Measurements from ENCODE around the gene PLET1.
A peak's percentile ranks its signal among the peaks of the same experiment; 100 is the strongest.

The PLET1 gene, protein sequence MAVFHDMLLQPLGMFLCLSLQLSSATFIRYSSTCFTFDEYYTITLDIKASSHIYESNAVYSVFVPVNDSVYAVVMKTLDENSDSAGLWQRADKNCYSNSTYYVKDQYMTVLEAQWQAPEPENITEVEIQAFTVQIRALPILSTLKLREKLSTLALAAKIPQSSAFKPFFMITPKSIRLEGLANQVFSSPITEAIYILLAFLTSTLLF

DNA sequence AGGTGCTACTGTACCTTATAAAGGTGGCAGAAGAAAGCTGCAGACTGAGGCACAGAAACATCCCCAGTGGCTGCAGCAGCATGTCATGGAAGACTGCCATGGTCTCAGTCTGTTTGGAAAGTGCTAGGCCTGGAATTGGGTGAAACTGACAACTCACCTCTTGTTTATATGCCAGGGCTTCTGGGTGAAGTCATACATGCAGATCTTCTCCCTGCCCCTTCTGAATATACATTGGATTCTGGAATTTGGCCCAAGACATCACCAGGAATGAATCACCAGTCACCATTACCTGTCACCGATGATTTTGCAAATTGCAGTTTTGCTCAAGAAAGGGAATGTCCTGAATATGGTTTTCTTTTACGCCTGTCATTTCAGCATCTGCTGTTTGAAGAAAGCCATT is at the start of gene PLET1:
TSS of gene PLET1 (minus strand) at position 371 of the 400 bp plus-strand sequence. CDS start at position 100, 271 bp downstream.
- DNase-seq (ENCODE audit: low read depth, low spot score) = no peak
- no peak within 1 kb of the TSS for H3K27ac ChIP-seq

DNA sequence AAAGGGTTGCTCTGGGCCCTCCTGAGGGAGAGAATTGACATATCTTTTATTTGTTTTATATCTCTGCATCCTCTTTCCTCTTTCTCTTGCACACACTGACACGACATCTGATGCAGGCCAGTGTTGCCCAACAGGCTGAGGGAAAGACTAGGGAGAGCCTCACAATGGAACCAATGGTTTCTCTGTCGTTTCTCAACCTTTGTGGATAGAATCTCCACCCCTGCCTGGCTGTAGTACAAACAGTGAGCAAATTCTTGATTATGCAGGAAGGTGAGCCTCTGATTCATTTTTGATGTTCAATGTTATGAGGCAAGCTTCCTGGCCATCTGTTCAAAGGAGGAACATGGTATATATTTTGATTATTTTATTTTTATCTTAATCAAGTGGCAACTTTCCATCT is 49.8 kb upstream of the PLET1 start:
- peak; percentile 85 for DNase-seq (ENCODE audit: low read depth, low spot score)
- peak overlapping the region; percentile 65 for H3K27ac ChIP-seq

DNA sequence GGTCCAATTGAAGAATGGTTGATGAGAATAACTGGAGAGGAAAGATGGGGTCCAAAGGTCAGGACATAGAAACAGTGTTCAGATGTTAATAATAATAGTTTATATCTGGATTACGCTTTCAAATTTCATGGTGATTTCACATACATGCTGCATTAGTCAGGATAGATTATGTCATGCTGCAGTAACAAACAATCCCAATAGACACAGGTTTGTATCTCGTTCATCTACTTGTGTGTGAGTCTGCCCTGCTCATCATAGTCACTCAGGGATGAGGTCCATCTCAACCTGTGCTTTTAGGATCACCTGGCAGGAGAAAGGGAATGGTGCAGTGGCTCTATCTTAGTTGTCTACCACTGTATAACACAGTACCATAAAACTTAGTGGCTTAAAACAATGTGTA is 48.0 kb upstream of the PLET1 start:
- no peak overlapping the region for H3K27ac ChIP-seq
- no peak for DNase-seq (ENCODE audit: low read depth, low spot score)

DNA sequence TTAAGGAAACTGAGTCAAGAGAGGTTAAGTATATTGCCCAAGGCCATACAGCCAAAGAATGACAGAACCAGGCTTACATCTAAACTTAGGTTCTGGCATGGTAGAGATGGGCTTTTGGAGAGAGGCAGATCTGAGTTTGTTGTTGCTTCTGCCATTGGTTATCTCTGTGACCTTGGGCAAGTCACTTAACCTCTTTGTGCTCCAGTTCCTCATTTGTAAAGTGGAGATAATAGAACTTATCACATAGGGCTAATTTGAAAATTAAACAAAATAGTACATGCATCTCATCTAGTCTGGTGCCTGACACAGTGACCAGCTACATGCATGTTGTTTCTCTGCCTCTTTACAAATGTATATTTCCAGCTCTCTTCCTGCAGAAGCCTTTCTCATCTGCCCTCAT is 47.0 kb upstream of the PLET1 start:
- DNase-seq (ENCODE audit: low read depth, low spot score) = no peak
- no peak overlapping the region for H3K27ac ChIP-seq

DNA sequence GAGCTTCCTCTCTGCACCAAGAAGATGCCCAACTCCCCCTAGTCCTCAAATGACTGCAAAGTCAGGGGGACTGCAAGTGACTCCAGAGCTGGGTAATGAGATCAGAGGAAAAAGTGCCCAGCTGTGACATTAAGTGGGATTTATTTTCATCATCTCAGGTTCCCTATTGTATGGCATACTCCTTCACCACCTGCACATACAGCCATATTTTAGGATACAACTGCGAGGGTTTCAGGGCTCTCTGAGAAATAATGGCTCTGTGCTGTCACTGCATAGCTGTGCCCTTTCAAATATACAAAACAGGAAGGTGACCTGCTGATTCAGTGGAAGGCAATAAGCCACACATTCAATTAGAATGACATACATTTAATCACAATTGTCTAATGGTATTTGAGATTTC is 45.6 kb upstream of the PLET1 start:
- no peak for DNase-seq (ENCODE audit: low read depth, low spot score)
- H3K27ac ChIP-seq = no peak overlapping the region

- no peak for DNase-seq (ENCODE audit: low read depth, low spot score)
- H3K27ac ChIP-seq = no peak overlapping the region
Observed at GRCh38 chr11:112304914-112305313, 44.3 kb upstream of the PLET1 start.

GRCh38 chr11:112303616-112304015 is 43.0 kb upstream of the PLET1 start:
- no peak for DNase-seq (ENCODE audit: low read depth, low spot score)
- no peak overlapping the region for H3K27ac ChIP-seq

- no peak overlapping the region for H3K27ac ChIP-seq
- no peak for DNase-seq (ENCODE audit: low read depth, low spot score)
Observed at GRCh38 chr11:112302226-112302868, 41.7 kb upstream of the PLET1 start.

- H3K27ac ChIP-seq = no peak overlapping the region
- no peak for DNase-seq (ENCODE audit: low read depth, low spot score)
Observed at GRCh38 chr11:112300094-112300786, 39.6 kb upstream of the PLET1 start.

GRCh38 chr11:112298535-112298934 is 37.9 kb upstream of the PLET1 start:
- H3K27ac ChIP-seq = no peak overlapping the region
- no peak for DNase-seq (ENCODE audit: low read depth, low spot score)

DNA sequence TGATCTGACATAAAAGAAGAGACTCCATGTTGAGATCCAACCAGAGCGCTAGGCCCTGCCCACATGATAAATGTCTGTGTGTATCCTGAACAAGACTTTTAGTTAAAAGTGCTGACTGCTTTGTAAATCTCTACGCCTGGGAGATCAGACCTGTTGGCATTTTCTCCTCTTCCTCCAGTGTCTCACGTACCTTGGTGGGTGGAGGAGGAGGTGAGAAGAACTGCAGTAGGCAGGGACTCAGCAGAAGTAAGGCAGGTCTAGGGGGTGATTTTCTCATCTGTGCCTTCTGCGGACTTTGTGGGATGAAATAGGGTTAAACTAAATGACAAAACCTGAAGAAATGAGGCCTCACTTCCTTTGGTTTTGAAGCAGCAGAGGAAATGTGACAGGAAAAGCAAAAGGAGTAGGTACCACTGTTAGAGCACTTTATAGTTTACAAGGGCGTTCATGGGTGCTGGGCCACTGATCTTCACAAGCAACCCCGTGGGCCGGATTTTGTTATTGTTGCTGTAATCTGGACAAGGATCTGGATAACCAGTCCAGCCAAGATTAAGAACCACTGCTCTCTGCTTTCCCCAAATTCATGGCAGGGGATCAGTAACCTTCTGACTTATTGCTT is 36.7 kb upstream of the PLET1 start:
- H3K27ac ChIP-seq = no peak overlapping the region
- DNase-seq (ENCODE audit: low read depth, low spot score) = no peak

- no peak for DNase-seq (ENCODE audit: low read depth, low spot score)
- no peak overlapping the region for H3K27ac ChIP-seq
Observed at GRCh38 chr11:112296044-112296443, 35.4 kb upstream of the PLET1 start.

DNA sequence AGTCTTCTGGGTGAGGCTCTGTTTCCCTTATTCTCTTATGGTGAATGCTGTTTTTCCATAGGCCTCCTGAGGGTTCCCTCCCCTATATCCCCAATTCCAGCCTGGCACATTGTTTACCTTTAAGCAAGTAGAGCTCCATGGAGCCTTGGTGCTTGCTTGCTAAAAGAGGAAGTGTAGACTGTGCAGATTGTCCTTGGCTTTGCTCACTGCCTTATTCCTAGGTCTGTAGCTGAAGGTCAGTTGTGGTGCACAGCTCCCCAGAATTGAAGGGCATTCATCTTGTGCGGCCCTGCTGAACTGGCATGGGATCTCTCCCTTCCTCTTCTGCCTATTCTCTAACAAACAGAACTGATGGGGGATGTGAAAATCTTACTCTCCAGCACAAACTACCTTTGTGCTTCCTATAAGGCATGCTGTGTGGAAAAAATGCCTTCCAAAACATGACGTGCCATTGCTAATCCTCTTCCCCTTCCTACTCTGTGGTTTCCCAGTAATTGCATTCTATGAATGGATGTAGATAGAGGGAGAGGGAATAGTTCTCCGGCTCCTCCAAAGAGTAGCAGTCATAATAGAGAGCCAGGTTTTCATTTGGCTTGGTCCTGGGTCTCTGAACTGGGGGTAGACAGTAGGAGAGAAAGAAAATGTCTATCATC is 34.2 kb upstream of the PLET1 start:
- no peak overlapping the region for H3K27ac ChIP-seq
- no peak for DNase-seq (ENCODE audit: low read depth, low spot score)

- H3K27ac ChIP-seq = peak overlapping the region; percentile 52
- DNase-seq (ENCODE audit: low read depth, low spot score) = no peak
Observed at GRCh38 chr11:112293614-112294013, 33.0 kb upstream of the PLET1 start.

- H3K27ac ChIP-seq = peak overlapping the region; percentile 52
- DNase-seq (ENCODE audit: low read depth, low spot score) = peak; percentile 73
Observed at GRCh38 chr11:112292785-112293407, 32.2 kb upstream of the PLET1 start.

- DNase-seq (ENCODE audit: low read depth, low spot score) = no peak
- H3K27ac ChIP-seq = peak overlapping the region; percentile 52
Observed at GRCh38 chr11:112292188-112292587, 31.5 kb upstream of the PLET1 start.

DNA sequence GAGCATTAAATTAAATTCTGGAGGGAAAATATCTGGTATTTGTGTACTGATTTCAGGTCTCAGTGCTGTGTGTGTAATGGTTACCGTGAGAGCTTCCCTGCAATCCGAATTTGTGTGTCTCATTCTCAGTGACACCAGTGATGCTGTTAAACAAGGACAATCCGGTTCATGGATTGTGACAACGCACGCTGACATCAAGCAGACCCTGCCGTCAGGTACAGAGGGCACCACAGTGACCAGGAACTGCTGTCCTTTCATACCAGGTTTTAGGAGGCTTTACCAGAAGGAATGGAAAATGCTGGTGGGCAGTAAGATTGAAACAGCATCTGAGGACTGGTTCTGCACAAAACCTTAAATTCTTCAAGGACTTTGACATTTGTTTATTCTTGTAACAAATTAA is 30.5 kb upstream of the PLET1 start:
- no peak overlapping the region for H3K27ac ChIP-seq
- DNase-seq (ENCODE audit: low read depth, low spot score) = no peak

DNA sequence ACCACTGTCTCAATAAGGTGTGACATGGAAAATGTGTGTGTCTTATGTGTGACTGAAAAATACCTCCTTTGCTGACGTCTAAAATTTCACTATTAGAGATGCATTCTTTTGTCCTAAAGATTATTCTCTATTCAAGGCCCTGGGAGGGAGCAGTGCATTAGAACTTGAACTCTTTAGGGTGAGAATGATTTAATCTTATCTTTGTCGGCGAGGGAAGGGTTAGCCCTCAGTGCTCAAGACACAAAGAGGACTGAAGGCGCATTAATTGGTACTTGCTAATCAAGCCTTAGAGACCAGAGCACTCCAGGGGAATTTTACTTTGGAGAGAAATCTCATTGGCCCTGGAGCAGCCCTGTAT is 29.8 kb upstream of the PLET1 start:
- no peak for DNase-seq (ENCODE audit: low read depth, low spot score)
- H3K27ac ChIP-seq = peak overlapping the region; percentile 13

GRCh38 chr11:112289588-112290492 is 29.2 kb upstream of the PLET1 start:
- DNase-seq (ENCODE audit: low read depth, low spot score) = no peak
- H3K27ac ChIP-seq = peak overlapping the region; percentile 13
